ENCODE results near the gene ATG2A. TPM values are rescaled to one million over a fixed set of nuclear protein-coding genes. Genes with fewer than 3 reads are reported as not detected.

Gene ATG2A
- total and polyA plus RNA-seq, 9 of the 15 experiments (the other 6 are each of a cell fraction or from before 2014, with no cell fraction given), result 0.25 to 45.9 (median 5.2) TPM

GRCh38 chr11:64916040-64916774, 802 bp downstream of the ATG2A start:
- FAIRE-seq (peak; percentile 72), DNase-seq (ENCODE audit: extremely low read depth in 1 of 4, low spot score in 3 of 4) (peak; percentile 66 to 80 (median 70)), ATAC-seq (peak; percentile 36)
- H4K20me1 ChIP-seq (replicated peaks; ENCODE audit: control insufficient read depth, insufficient read depth, low read length), result no peaks in the 10 kb centered on the region
- peak overlapping the region; percentile 98 for H3K4me2 ChIP-seq (ENCODE audit: insufficient read depth, low read length)
- H3K9me3 ChIP-seq (replicated peaks; ENCODE audit: control insufficient read depth, insufficient read depth, low read depth, low read length), result no peaks in the 10 kb centered on the region
- peak overlapping the region; percentile 87 for H3K27ac ChIP-seq (ENCODE audit: extremely low read depth, low read depth, low read length)
- peak overlapping the region; percentile 92 to 100 for H3K9ac ChIP-seq (ENCODE audit: insufficient read depth in 1 of 2, low read depth in 2 of 2, low read length in 2 of 2)
- H3K4me3 ChIP-seq, result peak overlapping the region; percentile 87
- peaks cover 18 to 53% of the 10 kb centered on the region in 2 experiments; a peak in 4 of 5 replicates for H3K4me1 ChIP-seq (replicated peaks in 1 of 2; ENCODE audit: control insufficient read depth in 2 of 2, insufficient read depth in 2 of 2, low read length in 2 of 2)
- intact Hi-C loops (cut with micrococcal nuclease) (no loop called here), in situ Hi-C loops (cut with MboI) (no loop called here)
- H3K36me3 ChIP-seq (ENCODE audit: control insufficient read depth, insufficient read depth, low read length), result peaks cover 30% of the 10 kb centered on the region; the same call in 2 of the 3 replicates
- peaks cover 26% of the 10 kb centered on the region for H3K79me2 ChIP-seq (ENCODE audit: control insufficient read depth, insufficient read depth, low read length)
- H3K27me3 ChIP-seq (ENCODE audit: control insufficient read depth in 2 of 2, insufficient read depth in 2 of 2, low read length in 2 of 2), result no peaks in the 10 kb centered on the region
- 2% methylated on average over 23 of the region's 23 CpGs for WGBS (ENCODE audit: insufficient coverage, low coverage, missing lambda C conversion rate)
- BruUV-seq (replicated peaks), result TSS peak; percentile 59
- POLR2A ChIA-PET, result interaction anchor here (0.6 to 1.3 kb wide), 8 partner anchors 8 to 206 kb away, joined by 3 to 10 read pairs (median 4); partner anchors contain the start of genes ARL2, FAU, MRPL49 and PPP2R5B
- CTCF ChIA-PET (ENCODE audit: low intra/inter-chr PET ratio), result no interaction called here
- peak overlapping the region; percentile 62 for H2AFZ ChIP-seq (ENCODE audit: low read depth, low read length)
- peaks cover 5% of the 10 kb centered on the region for H3K9me1 ChIP-seq (ENCODE audit: control insufficient read depth, insufficient read depth, low read length)
- 0 out of 2 replicates have a peak, but pooled peaks have one; percentile 13 for TF ChIP-seq ARID1B (IDR thresholded peaks at IDR 0.05)
- TF ChIP-seq NRF1 (conservative IDR thresholded peaks at IDR 0.05 in 1 of 2, IDR thresholded peaks at IDR 0.05 in 1 of 2), result peak; percentile 76 to 81
- peak; percentile 24; the same call in 1 of the 2 replicates for TF ChIP-seq CBFA2T2 (conservative IDR thresholded peaks at IDR 0.05)
- peak; percentile 37; the same call in 1 of the 2 replicates for TF ChIP-seq NFIC (IDR thresholded peaks at IDR 0.05)
- peak; percentile 64; the same call in 1 of the 2 replicates for TF ChIP-seq ZNF592 (IDR thresholded peaks at IDR 0.05)
- TF ChIP-seq ELF1 (tag; IDR thresholded peaks at IDR 0.05), result peak; percentile 73
- TF ChIP-seq MCM2 (IDR thresholded peaks at IDR 0.05; ENCODE audit: low read depth), result no peak
- peak; percentile 94 to 96 for TF ChIP-seq MNT (conservative IDR thresholded peaks at IDR 0.05)
- TF ChIP-seq ATF1 (CRISPR knock-in tag; IDR thresholded peaks at IDR 0.05), result no peak
- peak; percentile 6; the same call in 1 of the 2 replicates for TF ChIP-seq ATF1 (tag; IDR thresholded peaks at IDR 0.05)
- peak; percentile 61; the same call in 1 of the 2 replicates for TF ChIP-seq JUND (IDR thresholded peaks at IDR 0.05; ENCODE audit: borderline replicate concordance, low read depth, low read length)
- 0 out of 3 replicates have a peak, but pooled peaks have one; percentile 19 for TF ChIP-seq JUND (tag; IDR thresholded peaks at IDR 0.05; ENCODE audit: borderline replicate concordance, low read depth, low read length)
- TF ChIP-seq E2F8 (IDR thresholded peaks at IDR 0.05; ENCODE audit: low read depth, partially characterized antibody), result no peak

Measured in K562 (cell line).